Spleen (tissue), 11 donors: ENCODE results near the gene CBARP. TPM values are rescaled to one million over a fixed set of nuclear protein-coding genes. Genes with fewer than 3 reads are reported as not detected.

Experiments used
- DNase-seq: peaks from one replicate; pipeline ENCODE4 v3.0.0-alpha.2; 2020
- H3K27ac ChIP-seq, 8 donors: fragments of 200-600 bp; sonication (generic) in 7 of 8; 1 replicate in 4 of 8; 2 replicates in 4 of 8; pipeline versions ENCODE4 v1.5.0 to v1.8.0; 2016 to 2021; ENCODE audit warnings: inconsistent platforms in 4 of 8, mild to moderate bottlenecking in 4 of 8, moderate library complexity in 1 of 8
- H3K27me3 ChIP-seq, 7 donors: fragments of 200-600 bp; sonication (generic) in 6 of 7; replicated peaks in 1 of 7; 1 replicate in 4 of 7; 2 replicates in 3 of 7; pipeline versions ENCODE4 v1.5.0 to v1.8.0; 2016 to 2021; ENCODE audit warnings: inconsistent platforms in 3 of 7, mild to moderate bottlenecking in 1 of 7
- H3K36me3 ChIP-seq, 6 donors: fragments of 200-600 bp; sonication (generic) in 5 of 6; 1 replicate in 4 of 6; 2 replicates in 2 of 6; pipeline versions ENCODE4 v1.5.0 to v1.8.0; 2016 to 2021; ENCODE audit warnings: inconsistent platforms in 2 of 6
- H3K4me1 ChIP-seq, 6 donors: fragments of 200-600 bp; sonication (generic) in 5 of 6; 1 replicate in 3 of 6; 2 replicates in 3 of 6; pipeline versions ENCODE4 v1.5.0 to v1.8.0; 2016 to 2021; ENCODE audit warnings: inconsistent platforms in 3 of 6
- H3K4me3 ChIP-seq, 8 donors: fragments of 200-600 bp; sonication (generic) in 7 of 8; 1 replicate in 4 of 8; 2 replicates in 4 of 8; pipeline versions ENCODE4 v1.5.0 to v1.8.0; 2016 to 2021; ENCODE audit warnings: inconsistent platforms in 4 of 8, mild to moderate bottlenecking in 4 of 8, moderate library complexity in 2 of 8
- H3K9me3 ChIP-seq, 8 donors: fragments of 200-600 bp; sonication (generic) in 7 of 8; 1 replicate in 4 of 8; 2 replicates in 4 of 8; pipeline versions ENCODE4 v1.5.0 to v1.8.0; 2016 to 2021; ENCODE audit warnings: inconsistent platforms in 4 of 8
- POLR2A ChIP-seq, 3 donors: fragments of 450-650 bp; IDR thresholded peaks; one replicate each; pipeline ENCODE4 v1.5.1; 2017; ENCODE audit warnings: antibody characterized with exemption in 3 of 3, mild to moderate bottlenecking in 1 of 3
- POLR2AphosphoS5 ChIP-seq, 3 donors: sonication (generic); formaldehyde crosslinking; IDR thresholded peaks; one replicate each; pipeline ENCODE4 v1.5.1; 2017; ENCODE audit warnings: antibody characterized with exemption in 3 of 3
- WGBS, 5 donors: extraction: QIAGEN DNeasy Blood & Tissue Kit in 3 of 5; methylation state at CpG; one replicate each; pipeline versions ENCODE4 v1.1.5 to v1.1.7; 2013 to 2018; 5-methylcytosine and 5-hydroxymethylcytosine counted together
- intact Hi-C: fragments of 100-400 bp; cut with DNase I; formaldehyde crosslinking; loops from one replicate; pipeline ENCODE4 v1.15.0; 2023; ENCODE audit warnings: low total_unique reads
- polyA plus RNA-seq, 3 donors: library from polyadenylated mRNA; stranded (reverse); fragments of 200-250 nt; gene quantifications; one replicate each; pipeline ENCODE4 v1.2.1, GENCODE V29; 2013
- total RNA-seq, 7 donors: library from RNA; depleted of rRNA in 3 of 7; stranded (reverse); fragments of >200 nt in 3 of 7; fragmentation: NEBNext Ultra II Directional in 4 of 7; extraction: Animal tissue kit (Norgen Biotek cat#: 25700) in 4 of 7; gene quantifications; one replicate each; pipeline versions ENCODE4 v1.1.0 to v1.2.1, GENCODE V29; 2016 to 2021
- TF ChIP-seq, protein P1 (sequence below), 11 experiments: fragments of 200-600 bp in 7 of 11; fragments of 450-650 bp in 4 of 11; sonication (generic) in 4 of 11; IDR thresholded peaks in 8 of 11; conservative IDR thresholded peaks in 3 of 11; 1 replicate in 7 of 11; 2 replicates in 4 of 11; pipeline versions ENCODE4 v1.4.0 to v1.8.0; 2016 to 2021; ENCODE audit warnings: antibody characterized with exemption in 11 of 11, inconsistent platforms in 4 of 11, mild to moderate bottlenecking in 1 of 11
- donor health status: healthy with polysubstance abuse.
- donor health status: DM: no; HTN: no; CAD: no; lungs with moderate emphysema.
- donor health status: DM: no; HTN: no; CAD: no.
- donor health status: Bipolar disorder and iron deficiency.
- donor health status: healthy.
- donor health status: DM: no; HTN: no; CAD: no.
- donor health status: DM: yes; HTN: yes; CAD: no.

The CBARP gene
- total and polyA plus RNA-seq, 10 donors, result 0.05 to 1.2 (median 0.41) TPM; not detected in 2

GRCh38 chr19:1231729-1232637 is 5.8 kb downstream of the CBARP start:
- DNase-seq, result no peak
- peak overlapping the region in 5 of 8 donors; percentile 15 to 58 (median 46) for H3K27ac ChIP-seq
- peaks cover 0 to 18% (median 13%) of the 10 kb centered on the region in 6 donors for H3K36me3 ChIP-seq
- no peak overlapping the region for H3K4me3 ChIP-seq
- 73 to 86% (median 76%) methylated on average over 10 to 15 of the region's 15 CpGs for WGBS, 5 donors
- H3K4me1 ChIP-seq, result peaks cover 17 to 36% (median 22%) of the 10 kb centered on the region in 6 donors
- peaks cover 0 to 18% (median 7%) of the 10 kb centered on the region in 7 donors for H3K27me3 ChIP-seq
- intact Hi-C loops, result no loop called here
- H3K9me3 ChIP-seq, result no peaks in the 10 kb centered on the region
- TF ChIP-seq POLR2A (IDR thresholded peaks at IDR 0.05), result no peak
- TF ChIP-seq POLR2AphosphoS5 (IDR thresholded peaks at IDR 0.05), result no peak
- TF ChIP-seq, protein P1, sequence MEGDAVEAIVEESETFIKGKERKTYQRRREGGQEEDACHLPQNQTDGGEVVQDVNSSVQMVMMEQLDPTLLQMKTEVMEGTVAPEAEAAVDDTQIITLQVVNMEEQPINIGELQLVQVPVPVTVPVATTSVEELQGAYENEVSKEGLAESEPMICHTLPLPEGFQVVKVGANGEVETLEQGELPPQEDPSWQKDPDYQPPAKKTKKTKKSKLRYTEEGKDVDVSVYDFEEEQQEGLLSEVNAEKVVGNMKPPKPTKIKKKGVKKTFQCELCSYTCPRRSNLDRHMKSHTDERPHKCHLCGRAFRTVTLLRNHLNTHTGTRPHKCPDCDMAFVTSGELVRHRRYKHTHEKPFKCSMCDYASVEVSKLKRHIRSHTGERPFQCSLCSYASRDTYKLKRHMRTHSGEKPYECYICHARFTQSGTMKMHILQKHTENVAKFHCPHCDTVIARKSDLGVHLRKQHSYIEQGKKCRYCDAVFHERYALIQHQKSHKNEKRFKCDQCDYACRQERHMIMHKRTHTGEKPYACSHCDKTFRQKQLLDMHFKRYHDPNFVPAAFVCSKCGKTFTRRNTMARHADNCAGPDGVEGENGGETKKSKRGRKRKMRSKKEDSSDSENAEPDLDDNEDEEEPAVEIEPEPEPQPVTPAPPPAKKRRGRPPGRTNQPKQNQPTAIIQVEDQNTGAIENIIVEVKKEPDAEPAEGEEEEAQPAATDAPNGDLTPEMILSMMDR (IDR thresholded peaks at IDR 0.05 in 8 of 11, conservative IDR thresholded peaks at IDR 0.05 in 3 of 11), result no peak

DNA sequence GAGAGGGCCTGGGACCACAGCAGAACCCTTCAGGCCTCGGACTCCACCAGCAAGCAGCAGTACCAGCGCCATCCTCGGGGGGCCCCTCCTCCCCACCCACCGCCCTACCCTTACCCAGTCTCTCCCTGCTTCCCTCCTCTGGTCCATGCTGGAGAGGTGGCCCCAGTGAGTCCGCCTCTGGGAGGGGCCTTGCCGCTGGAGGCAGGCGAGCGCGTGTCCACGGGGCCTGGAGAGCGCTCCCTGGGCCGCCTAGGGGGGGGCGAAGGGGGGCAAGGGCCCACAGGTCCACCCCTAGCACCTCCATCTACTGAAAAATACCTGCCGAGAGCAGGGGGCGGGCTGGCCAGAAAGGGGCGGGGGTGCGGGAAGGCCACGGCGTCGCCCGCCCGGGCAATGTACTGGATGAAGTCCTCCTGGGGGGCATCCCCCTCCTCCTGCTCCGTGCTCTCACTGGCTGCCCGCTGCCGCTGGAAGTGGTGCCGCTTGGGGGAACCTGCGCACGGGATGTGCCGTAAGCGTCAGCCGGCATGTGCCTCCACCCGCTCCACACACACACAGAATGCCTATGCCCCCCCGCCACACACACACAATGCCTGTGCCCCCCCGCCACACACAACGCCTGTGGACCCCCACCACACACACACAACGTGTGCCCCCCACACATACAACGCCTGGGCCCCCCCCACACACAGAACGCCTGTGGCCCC is 6.9 kb downstream of the CBARP start:
- TF ChIP-seq POLR2A (IDR thresholded peaks at IDR 0.05) (no peak), POLR2AphosphoS5 (IDR thresholded peaks at IDR 0.05) (peak in 1 of 3 donors; percentile 30)
- Histone ChIP-seq H3K27me3 (peaks cover 0 to 7% (median 0%) of the 10 kb centered on the region in 7 donors), H3K4me1 (peaks cover 15 to 27% (median 20%) of the 10 kb centered on the region in 6 donors), H3K4me3 (no peak overlapping the region), H3K27ac (no peak overlapping the region), H3K9me3 (no peaks in the 10 kb centered on the region), H3K36me3 (peaks cover 0 to 28% (median 24%) of the 10 kb centered on the region in 6 donors)
- intact Hi-C loops, result no loop called here
- DNase-seq, result no peak
- WGBS, 5 donors, result 85 to 89% (median 86%) methylated on average over 24 to 38 of the region's 38 CpGs

DNA sequence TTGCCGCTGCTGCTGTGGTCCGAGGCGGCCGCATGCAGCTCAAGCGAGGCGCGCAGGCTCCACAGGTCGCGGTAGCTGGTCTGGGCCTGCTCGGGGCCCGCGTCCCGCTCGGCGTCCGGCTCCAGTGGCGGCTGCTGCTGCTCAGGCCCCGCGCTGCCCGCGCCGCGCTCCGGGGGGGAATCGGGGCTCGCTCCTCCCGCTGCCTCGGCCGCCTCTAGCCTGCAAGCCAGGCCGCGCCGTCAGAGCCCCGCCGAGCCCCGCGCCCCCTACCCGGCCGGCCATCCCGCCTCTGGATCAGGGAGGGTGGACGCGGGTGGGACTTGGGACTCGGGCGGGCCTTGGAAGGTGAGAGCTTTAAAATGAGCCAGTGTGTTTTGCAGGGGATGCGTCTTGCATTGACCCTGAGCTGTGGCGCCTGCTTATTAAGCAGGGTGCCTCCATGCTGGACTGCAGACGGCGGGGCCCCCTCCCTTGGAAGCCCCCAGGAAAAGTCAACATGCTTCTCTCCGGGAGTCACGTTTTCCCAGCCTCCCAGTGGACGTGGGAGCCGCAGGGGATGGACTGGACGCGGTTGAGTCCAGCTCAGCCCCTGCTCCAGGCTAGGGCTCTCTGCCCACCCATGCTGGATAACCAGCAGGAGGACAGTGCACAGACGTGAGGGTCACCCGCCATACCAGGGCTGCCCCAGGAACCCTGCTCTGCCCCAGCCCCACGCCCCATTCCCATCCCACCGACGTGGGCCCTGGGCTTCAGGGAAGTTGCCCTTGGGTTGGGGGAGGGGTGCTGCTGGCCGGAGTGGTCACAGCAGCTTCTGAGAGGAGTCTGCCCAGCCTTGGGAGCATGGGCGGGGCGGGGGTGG is 7.7 kb downstream of the CBARP start:
- Histone ChIP-seq H3K4me3 (no peak overlapping the region), H3K9me3 (no peaks in the 10 kb centered on the region), H3K4me1 (peaks cover 15 to 27% (median 20%) of the 10 kb centered on the region in 6 donors), H3K27me3 (no peaks in the 10 kb centered on the region), H3K36me3 (peaks cover 0 to 36% (median 31%) of the 10 kb centered on the region in 6 donors), H3K27ac (no peak overlapping the region)
- intact Hi-C loops, result no loop called here
- TF ChIP-seq, protein P1 (IDR thresholded peaks at IDR 0.05 in 8 of 11, conservative IDR thresholded peaks at IDR 0.05 in 3 of 11), result no peak
- no peak for TF ChIP-seq POLR2A (IDR thresholded peaks at IDR 0.05)
- TF ChIP-seq POLR2AphosphoS5 (IDR thresholded peaks at IDR 0.05), result peak in 1 of 3 donors; percentile 55
- WGBS, 5 donors, result 89 to 96% (median 92%) methylated on average over 20 to 61 of the region's 61 CpGs
- no peak for DNase-seq
